NCI-H1436 (cell line): ENCODE data around the gene PTPRE.

ENCODE experiments used
- DNase-seq: peaks from one replicate; lab custom pipeline; 2025; lab: John Stamatoyannopoulos, UW

Gene PTPRE

GRCh38 chr10:128095753-128096469 lies 189.0 kb downstream of the PTPRE start:
- no peak for DNase-seq

- no peak for DNase-seq
Measured at GRCh38 chr10:128096486-128097199, 189.7 kb downstream of the PTPRE start.

GRCh38 chr10:128097783-128098182 lies 190.9 kb downstream of the PTPRE start:
- no peak for DNase-seq

- no peak for DNase-seq
Measured at GRCh38 chr10:128098631-128099030, 191.7 kb downstream of the PTPRE start.

GRCh38 chr10:128099901-128100300 lies 193.0 kb downstream of the PTPRE start:
- DNase-seq = no peak

- no peak for DNase-seq
Measured at GRCh38 chr10:128101901-128102300, 195.0 kb downstream of the PTPRE start.

- no peak for DNase-seq
Measured at GRCh38 chr10:128102480-128103228, 195.8 kb downstream of the PTPRE start.

GRCh38 chr10:128103229-128103714 lies 196.4 kb downstream of the PTPRE start:
- DNase-seq = no peak

GRCh38 chr10:128105383-128105782 lies 198.5 kb downstream of the PTPRE start:
- no peak for DNase-seq

- DNase-seq = no peak
Measured at GRCh38 chr10:128109707-128110106, 202.8 kb downstream of the PTPRE start.

GRCh38 chr10:128110339-128110738 lies 203.4 kb downstream of the PTPRE start:
- DNase-seq = no peak

- no peak for DNase-seq
Measured at GRCh38 chr10:128111696-128112095, 204.8 kb downstream of the PTPRE start.

GRCh38 chr10:128113026-128113425 lies 206.1 kb downstream of the PTPRE start:
- no peak for DNase-seq

- DNase-seq = no peak
Measured at GRCh38 chr10:128114901-128115300, 208.0 kb downstream of the PTPRE start.

- no peak for DNase-seq
Measured at GRCh38 chr10:128115356-128115755, 208.5 kb downstream of the PTPRE start.

GRCh38 chr10:128116187-128116586 lies 209.3 kb downstream of the PTPRE start:
- DNase-seq = no peak

GRCh38 chr10:128116851-128117615 lies 210.1 kb downstream of the PTPRE start:
- DNase-seq = no peak

GRCh38 chr10:128121750-128122412 lies 215.0 kb downstream of the PTPRE start:
- no peak for DNase-seq

- DNase-seq = no peak
Measured at GRCh38 chr10:128122931-128123330, 216.0 kb downstream of the PTPRE start.

GRCh38 chr10:128123846-128124245 lies 216.9 kb downstream of the PTPRE start:
- DNase-seq = no peak

GRCh38 chr10:128124813-128125403 lies 218.0 kb downstream of the PTPRE start:
- DNase-seq = no peak
